Measurements from ENCODE around the gene CD83. TPM values are rescaled to one million over a fixed set of nuclear protein-coding genes. Genes with fewer than 3 reads are reported as not detected.
"Not testable (repeated sequence)": the region's sequence is repeated elsewhere in the genome, so short reads cannot be mapped to it uniquely, and the experiment has no call there.

Gene CD83
- total and polyA plus RNA-seq, 2 of the 4 experiments (the other 2 are of a cell fraction) = 2.0 to 2.5 TPM

- in situ Hi-C loops (cut with MboI; ENCODE audit: low sequenced_read_pairs); H2BK120ac ChIP-seq (ENCODE audit: low read depth, low read length); H4K5ac ChIP-seq (ENCODE audit: low read depth, low read length); H3K4me3 ChIP-seq (ENCODE audit: insufficient read depth, low read depth, low read length); H3K56ac ChIP-seq (ENCODE audit: extremely low read depth, insufficient read depth, low read length); H2AK5ac ChIP-seq (ENCODE audit: low read depth, low read length); DNase-seq; H3K79me1 ChIP-seq (ENCODE audit: low read depth in 1 of 2, low read length in 2 of 2); H2AK9ac ChIP-seq (replicated peaks; ENCODE audit: low read depth, low read length, poor library complexity); H3K4me1 ChIP-seq (ENCODE audit: control insufficient read depth, insufficient read depth, low read length); H3K9me1 ChIP-seq (ENCODE audit: insufficient read depth, low read length); H2AFZ ChIP-seq (replicated peaks; ENCODE audit: low read length, poor library complexity); H3K27ac ChIP-seq (ENCODE audit: insufficient read depth, low read length); H2BK5ac ChIP-seq (ENCODE audit: low read depth, low read length, poor library complexity, severe bottlenecking); dilution Hi-C loops (cut with HindIII; ENCODE audit: low sequenced_read_pairs, unreplicated experiment); intact Hi-C loops (cut with micrococcal nuclease); H3K27me3 ChIP-seq (ENCODE audit: control insufficient read depth, insufficient read depth, low read length); BruUV-seq (replicated peaks); H4K20me1 ChIP-seq (ENCODE audit: insufficient read depth, low read length); H3K4me2 ChIP-seq (ENCODE audit: low read depth, low read length); H4K8ac ChIP-seq (ENCODE audit: low read depth in 2 of 2, low read length in 2 of 2); H3K4ac ChIP-seq (ENCODE audit: low read depth, low read length); H3K9ac ChIP-seq (ENCODE audit: low read depth, low read length); POLR2A ChIA-PET (ENCODE audit: unreplicated experiment); H2BK15ac ChIP-seq (ENCODE audit: low read depth, low read length); ATAC-seq (ENCODE audit: low read depth); H2BK20ac ChIP-seq (ENCODE audit: low read depth, low read length); H3K9me3 ChIP-seq (ENCODE audit: control insufficient read depth, insufficient read depth, low read length); H3K14ac ChIP-seq (replicated peaks; ENCODE audit: low read depth, low read length); H3K23ac ChIP-seq (ENCODE audit: low read depth, low read length); H3K18ac ChIP-seq (ENCODE audit: low read depth, low read length); H3K36me3 ChIP-seq (ENCODE audit: control insufficient read depth, insufficient read depth, low read length); H4K91ac ChIP-seq (ENCODE audit: insufficient read depth, low read depth, low read length): not testable (repeated sequence)
- no CpG with 5 or more reads among the region's 7 CpGs for WGBS, 2 experiments (ENCODE audit: extremely low coverage in 2 of 2, insufficient read length in 1 of 2)
- CTCF ChIA-PET = interaction anchor here (0.7 to 1.6 kb wide), 2 partner anchors 14 to 165 kb away, joined by 3 to 7 read pairs; no protein-coding TSS in a partner anchor
Observed at GRCh38 chr6:14073561-14074354, 43.8 kb upstream of the CD83 start.

Measured in IMR-90 (cell line).